GM19193 (cell line): ENCODE data around the gene FGFR1OP2.
A peak's percentile ranks its signal among the peaks of the same experiment; 100 is the strongest.

Experiments
- POLR2A ChIP-seq: IDR thresholded peaks from 4 replicates; pipeline ENCODE4 v1.6.1; 2011; ENCODE audit not compliant: insufficient read depth, insufficient read length; ENCODE audit errors: extremely low read depth

FGFR1OP2 gene

GRCh38 chr12:27012239-27012981 lies 74.1 kb downstream of the FGFR1OP2 start:
- TF ChIP-seq POLR2A: no peak

GRCh38 chr12:27012982-27013255 lies 74.6 kb downstream of the FGFR1OP2 start:
- TF ChIP-seq POLR2A: no peak

- TF ChIP-seq POLR2A: no peak
Observed at GRCh38 chr12:27013611-27014084, 75.4 kb downstream of the FGFR1OP2 start.

- TF ChIP-seq POLR2A: peak; percentile 91
Observed at GRCh38 chr12:27014085-27014858, 76.0 kb downstream of the FGFR1OP2 start, which contains the start of gene TM7SF3. TSS of gene TM7SF3 (minus strand) at chr12:27014384. CDS start at chr12:27014168, 216 bp downstream.

GRCh38 chr12:27014859-27015729 lies 76.8 kb downstream of the FGFR1OP2 start:
- no peak for TF ChIP-seq POLR2A

- TF ChIP-seq POLR2A: no peak
Observed at GRCh38 chr12:27015730-27016076, 77.4 kb downstream of the FGFR1OP2 start.
